ENCODE data around the gene MRPS23. TPM values are rescaled to one million over a fixed set of nuclear protein-coding genes. Genes with fewer than 3 reads are reported as not detected.
A peak's percentile ranks its signal among the peaks of the same experiment; 100 is the strongest.

The MRPS23 gene
- total RNA-seq, 3 donors from 2014 or later (not counting 1 experiment from before 2014, with no cell fraction given): 12.8 to 17.3 (median 17.2) TPM

GRCh38 chr17:57832314-57833178 is 17.3 kb downstream of the MRPS23 start:
- peaks cover 7% of the 10 kb centered on the region for H3K4me1 ChIP-seq (ENCODE audit: control insufficient read depth, insufficient read depth, low read length)
- peak in 2 of 3 donors; percentile 17 to 24 for ATAC-seq
- Mint-ChIP-seq H3K4me1 (no peaks in the 10 kb centered on the region), H3K9me3 (no peaks in the 10 kb centered on the region), H3K27me3 (ENCODE audit: low read depth in 2 of 2) (no peaks in the 10 kb centered on the region), H3K36me3 (no peaks in the 10 kb centered on the region), H3K4me3 (no peak overlapping the region), H3K27ac (no peak overlapping the region)
- intact Hi-C loops (cut with micrococcal nuclease): loop anchor here (1.0 to 2.0 kb wide), 2 partner anchors 589 to 702 kb away; no protein-coding TSS in a partner anchor
- no peak overlapping the region for H3K4me3 ChIP-seq (ENCODE audit: low read length)
- WGBS (ENCODE audit: insufficient coverage): 39% methylated on average over 11 of the region's 12 CpGs
- DNase-seq: no peak
- H3K9me3 ChIP-seq (ENCODE audit: control insufficient read depth, insufficient read depth, low read length): no peaks in the 10 kb centered on the region
- no peak overlapping the region for H3K27ac ChIP-seq (ENCODE audit: low read length)
- H3K36me3 ChIP-seq (ENCODE audit: control insufficient read depth, insufficient read depth, low read length): peaks cover 6% of the 10 kb centered on the region
- no peak for TF ChIP-seq CTCF (IDR thresholded peaks at IDR 0.05)
- H3K27me3 ChIP-seq (ENCODE audit: control insufficient read depth, insufficient read depth, low read length): no peaks in the 10 kb centered on the region

- no peak overlapping the region for H3K27ac ChIP-seq (ENCODE audit: low read length)
- no peak for DNase-seq
- H3K27me3 Mint-ChIP-seq (ENCODE audit: low read depth in 2 of 2): peaks cover 0 to 2% of the 10 kb centered on the region in 2 donors
- H3K4me3 ChIP-seq (ENCODE audit: low read length): no peak overlapping the region
- H3K4me3 Mint-ChIP-seq: no peak overlapping the region
- no peaks in the 10 kb centered on the region for H3K27me3 ChIP-seq (ENCODE audit: control insufficient read depth, insufficient read depth, low read length)
- ATAC-seq: no peak
- TF ChIP-seq CTCF (IDR thresholded peaks at IDR 0.05): no peak
- H3K36me3 ChIP-seq (ENCODE audit: control insufficient read depth, insufficient read depth, low read length): no peaks in the 10 kb centered on the region
- no peaks in the 10 kb centered on the region for H3K36me3 Mint-ChIP-seq
- no peaks in the 10 kb centered on the region for H3K9me3 Mint-ChIP-seq
- no peaks in the 10 kb centered on the region for H3K4me1 Mint-ChIP-seq
- 92% methylated on average over 7 of the region's 7 CpGs for WGBS (ENCODE audit: insufficient coverage)
- H3K9me3 ChIP-seq (ENCODE audit: control insufficient read depth, insufficient read depth, low read length): no peaks in the 10 kb centered on the region
- no peak overlapping the region for H3K27ac Mint-ChIP-seq
- H3K4me1 ChIP-seq (ENCODE audit: control insufficient read depth, insufficient read depth, low read length): peaks cover 7% of the 10 kb centered on the region
- intact Hi-C loops (cut with micrococcal nuclease): no loop called here
Measured at GRCh38 chr17:57830880-57831279, 19.0 kb downstream of the MRPS23 start.

GRCh38 chr17:57823469-57824401 is 26.1 kb downstream of the MRPS23 start:
- Histone ChIP-seq H3K36me3 (ENCODE audit: control insufficient read depth, insufficient read depth, low read length) (no peaks in the 10 kb centered on the region), H3K27me3 (ENCODE audit: control insufficient read depth, insufficient read depth, low read length) (no peaks in the 10 kb centered on the region), H3K4me3 (ENCODE audit: low read length) (no peak overlapping the region), H3K27ac (ENCODE audit: low read length) (no peak overlapping the region), H3K4me1 (ENCODE audit: control insufficient read depth, insufficient read depth, low read length) (no peaks in the 10 kb centered on the region), H3K9me3 (ENCODE audit: control insufficient read depth, insufficient read depth, low read length) (no peaks in the 10 kb centered on the region)
- ATAC-seq (no peak), DNase-seq (no peak)
- 95% methylated on average over 13 of the region's 15 CpGs for WGBS (ENCODE audit: insufficient coverage)
- no peak overlapping the region for H3K27ac Mint-ChIP-seq
- H3K4me1 Mint-ChIP-seq: no peaks in the 10 kb centered on the region
- TF ChIP-seq CTCF (IDR thresholded peaks at IDR 0.05): no peak
- no peaks in the 10 kb centered on the region for H3K36me3 Mint-ChIP-seq
- H3K9me3 Mint-ChIP-seq: no peaks in the 10 kb centered on the region
- no peak overlapping the region for H3K4me3 Mint-ChIP-seq
- intact Hi-C loops (cut with micrococcal nuclease): no loop called here
- H3K27me3 Mint-ChIP-seq (ENCODE audit: low read depth in 2 of 2): peaks cover 0 to 2% of the 10 kb centered on the region in 2 donors

Measured in natural killer cell (primary cell).